ENCODE results near the gene IFNGR1.

Gene IFNGR1

DNA sequence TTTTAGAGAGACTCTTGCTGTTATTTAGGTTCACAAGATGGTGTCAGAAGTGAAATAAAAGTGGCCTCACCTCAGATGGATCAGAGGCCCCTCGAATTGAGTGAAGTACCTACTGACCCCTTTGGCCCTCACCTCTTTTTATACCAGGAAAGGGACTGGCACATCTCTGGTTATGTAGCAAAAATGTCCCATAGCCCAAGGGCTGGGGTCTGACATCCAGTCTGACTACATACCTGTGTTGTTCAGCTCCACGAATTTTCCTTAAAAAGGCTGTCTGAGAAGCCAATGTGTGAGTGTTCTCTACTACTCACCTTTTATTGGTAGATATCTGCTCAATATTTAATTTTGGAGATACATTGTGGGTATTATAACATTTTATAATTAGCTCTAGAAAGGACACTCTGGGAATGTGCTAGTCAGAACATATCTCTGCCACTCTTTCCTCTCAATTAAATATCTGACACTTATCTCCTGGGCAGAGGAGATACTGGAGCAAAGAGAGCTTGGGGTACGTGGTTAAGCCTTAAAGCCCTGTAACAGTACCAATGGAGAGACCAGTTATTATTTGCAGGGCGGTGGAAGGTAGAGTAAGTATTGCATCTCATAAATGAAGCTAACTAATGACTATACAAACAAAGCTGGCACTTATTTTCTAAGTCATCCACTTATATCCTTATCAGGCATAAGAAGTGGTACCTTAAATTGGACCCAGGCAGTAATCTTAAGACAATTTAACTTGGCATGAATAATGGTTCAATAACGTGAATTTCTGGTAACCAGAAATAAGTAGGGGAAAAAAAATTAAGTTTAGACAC, 25.7 kb downstream of the IFNGR1 start:
- Histone ChIP-seq H4K20me1 (ENCODE audit: control insufficient read depth, insufficient read depth, low read depth, low read length) (no peaks in the 10 kb centered on the region), H3K27ac (ENCODE audit: low read depth, low read length) (no peak overlapping the region), H3K79me2 (ENCODE audit: control insufficient read depth, low read length) (no peaks in the 10 kb centered on the region), H3K36me3 (ENCODE audit: control insufficient read depth, low read length) (peaks cover 11% of the 10 kb centered on the region), H3F3A (ENCODE audit: control insufficient read depth, insufficient read depth) (no peaks in the 10 kb centered on the region), H3K9me3 (ENCODE audit: control insufficient read depth, insufficient read depth, low read length) (peaks cover 11% of the 10 kb centered on the region), H3K4me2 (ENCODE audit: low read length) (no peak overlapping the region), H3K27me3 (ENCODE audit: control insufficient read depth, low read length) (no peaks in the 10 kb centered on the region), H3K9me2 (replicated peaks; ENCODE audit: control insufficient read depth, low read length) (no peaks in the 10 kb centered on the region), H3K4me1 (ENCODE audit: control insufficient read depth, low read length) (no peaks in the 10 kb centered on the region), H3K4me3 (ENCODE audit: low read length) (no peak overlapping the region)
- TF ChIP-seq, protein P1, sequence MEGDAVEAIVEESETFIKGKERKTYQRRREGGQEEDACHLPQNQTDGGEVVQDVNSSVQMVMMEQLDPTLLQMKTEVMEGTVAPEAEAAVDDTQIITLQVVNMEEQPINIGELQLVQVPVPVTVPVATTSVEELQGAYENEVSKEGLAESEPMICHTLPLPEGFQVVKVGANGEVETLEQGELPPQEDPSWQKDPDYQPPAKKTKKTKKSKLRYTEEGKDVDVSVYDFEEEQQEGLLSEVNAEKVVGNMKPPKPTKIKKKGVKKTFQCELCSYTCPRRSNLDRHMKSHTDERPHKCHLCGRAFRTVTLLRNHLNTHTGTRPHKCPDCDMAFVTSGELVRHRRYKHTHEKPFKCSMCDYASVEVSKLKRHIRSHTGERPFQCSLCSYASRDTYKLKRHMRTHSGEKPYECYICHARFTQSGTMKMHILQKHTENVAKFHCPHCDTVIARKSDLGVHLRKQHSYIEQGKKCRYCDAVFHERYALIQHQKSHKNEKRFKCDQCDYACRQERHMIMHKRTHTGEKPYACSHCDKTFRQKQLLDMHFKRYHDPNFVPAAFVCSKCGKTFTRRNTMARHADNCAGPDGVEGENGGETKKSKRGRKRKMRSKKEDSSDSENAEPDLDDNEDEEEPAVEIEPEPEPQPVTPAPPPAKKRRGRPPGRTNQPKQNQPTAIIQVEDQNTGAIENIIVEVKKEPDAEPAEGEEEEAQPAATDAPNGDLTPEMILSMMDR (IDR thresholded peaks at IDR 0.05; ENCODE audit: low read depth, low read length, poor library complexity, severe bottlenecking), result no peak
- no peak for TF ChIP-seq EZH2phosphoT487 (IDR thresholded peaks at IDR 0.05; ENCODE audit: borderline replicate concordance, low read length)

DNA sequence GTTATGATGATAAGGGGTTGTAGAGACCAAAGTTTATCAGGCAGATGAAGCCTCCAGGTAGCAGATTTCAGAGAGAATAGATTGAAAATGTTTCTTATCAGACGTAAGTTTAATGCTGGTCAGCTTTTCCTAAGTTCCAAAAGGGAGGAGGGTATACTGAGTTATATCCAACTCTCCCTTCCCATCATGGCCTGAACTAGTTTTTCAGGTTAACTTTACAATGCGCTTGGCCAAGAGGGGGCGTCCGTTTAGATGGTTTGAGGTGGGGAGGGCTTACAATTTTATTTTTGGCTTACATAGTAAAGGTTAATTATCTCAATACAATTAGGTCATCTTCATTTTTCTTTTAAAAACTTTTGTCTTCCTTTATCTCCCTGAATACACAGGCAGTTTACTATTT, 26.4 kb downstream of the IFNGR1 start:
- Histone ChIP-seq H3F3A (ENCODE audit: control insufficient read depth, insufficient read depth) (no peaks in the 10 kb centered on the region), H3K27me3 (ENCODE audit: control insufficient read depth, low read length) (no peaks in the 10 kb centered on the region), H3K79me2 (ENCODE audit: control insufficient read depth, low read length) (no peaks in the 10 kb centered on the region)

DNA sequence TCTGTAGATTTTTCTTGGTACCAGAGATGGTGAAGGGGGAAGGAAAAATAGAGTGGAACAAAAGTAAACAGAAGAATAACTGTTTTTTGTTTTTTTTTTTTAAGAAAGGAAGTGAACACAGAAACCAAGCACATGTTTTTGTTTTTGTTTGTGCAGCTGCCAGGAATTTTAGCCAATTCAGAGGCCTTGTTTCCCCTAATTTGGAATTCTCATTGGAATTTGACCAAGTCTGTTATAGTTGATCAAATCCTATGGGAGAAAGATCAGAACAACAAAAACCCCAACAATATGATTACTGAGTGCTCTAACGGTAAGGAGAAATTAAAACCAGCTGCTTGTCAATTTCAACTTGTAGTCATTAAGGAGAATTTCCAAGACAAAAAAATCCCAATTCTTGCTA, 27.5 kb downstream of the IFNGR1 start:
- H3K27me3 ChIP-seq (ENCODE audit: control insufficient read depth, low read length), result no peaks in the 10 kb centered on the region
- H3K36me3 ChIP-seq (ENCODE audit: control insufficient read depth, low read length), result no peaks in the 10 kb centered on the region
- no peak overlapping the region for H3K4me3 ChIP-seq (ENCODE audit: low read length)
- no peaks in the 10 kb centered on the region for H3K9me2 ChIP-seq (replicated peaks; ENCODE audit: control insufficient read depth, low read length)
- H3K79me2 ChIP-seq (ENCODE audit: control insufficient read depth, low read length), result no peaks in the 10 kb centered on the region
- H3F3A ChIP-seq (ENCODE audit: control insufficient read depth, insufficient read depth), result no peaks in the 10 kb centered on the region
- peaks cover 23% of the 10 kb centered on the region for H3K9me3 ChIP-seq (ENCODE audit: control insufficient read depth, insufficient read depth, low read length)
- H3K4me2 ChIP-seq (ENCODE audit: low read length), result no peak overlapping the region
- H4K20me1 ChIP-seq (ENCODE audit: control insufficient read depth, insufficient read depth, low read depth, low read length), result no peaks in the 10 kb centered on the region
- no peak for TF ChIP-seq EZH2phosphoT487 (IDR thresholded peaks at IDR 0.05; ENCODE audit: borderline replicate concordance, low read length)
- TF ChIP-seq, protein P1 (IDR thresholded peaks at IDR 0.05; ENCODE audit: low read depth, low read length, poor library complexity, severe bottlenecking), result no peak
- H3K4me1 ChIP-seq (ENCODE audit: control insufficient read depth, low read length), result no peaks in the 10 kb centered on the region
- H3K27ac ChIP-seq (ENCODE audit: low read depth, low read length), result no peak overlapping the region

More for the DNA sequence above, 26.4 kb downstream of the IFNGR1 start:
- no peak overlapping the region for H3K4me2 ChIP-seq (ENCODE audit: low read length)
- no peaks in the 10 kb centered on the region for H3K4me1 ChIP-seq (ENCODE audit: control insufficient read depth, low read length)
- no peak overlapping the region for H3K27ac ChIP-seq (ENCODE audit: low read depth, low read length)
- H3K4me3 ChIP-seq (ENCODE audit: low read length), result no peak overlapping the region
- no peaks in the 10 kb centered on the region for H3K9me2 ChIP-seq (replicated peaks; ENCODE audit: control insufficient read depth, low read length)
- TF ChIP-seq, protein P1 (IDR thresholded peaks at IDR 0.05; ENCODE audit: low read depth, low read length, poor library complexity, severe bottlenecking), result no peak
- TF ChIP-seq EZH2phosphoT487 (IDR thresholded peaks at IDR 0.05; ENCODE audit: borderline replicate concordance, low read length), result no peak
- peaks cover 4% of the 10 kb centered on the region for H3K36me3 ChIP-seq (ENCODE audit: control insufficient read depth, low read length)
- H3K9me3 ChIP-seq (ENCODE audit: control insufficient read depth, insufficient read depth, low read length), result peaks cover 15% of the 10 kb centered on the region
- H4K20me1 ChIP-seq (ENCODE audit: control insufficient read depth, insufficient read depth, low read depth, low read length), result no peaks in the 10 kb centered on the region

Measured in DOHH2 (cell line).